ENCODE data around the gene MARCHF9.

MARCHF9 gene

GRCh38 chr12:57807285-57807684 is 52.4 kb downstream of the MARCHF9 start:
- DNase-seq = no peak

DNA sequence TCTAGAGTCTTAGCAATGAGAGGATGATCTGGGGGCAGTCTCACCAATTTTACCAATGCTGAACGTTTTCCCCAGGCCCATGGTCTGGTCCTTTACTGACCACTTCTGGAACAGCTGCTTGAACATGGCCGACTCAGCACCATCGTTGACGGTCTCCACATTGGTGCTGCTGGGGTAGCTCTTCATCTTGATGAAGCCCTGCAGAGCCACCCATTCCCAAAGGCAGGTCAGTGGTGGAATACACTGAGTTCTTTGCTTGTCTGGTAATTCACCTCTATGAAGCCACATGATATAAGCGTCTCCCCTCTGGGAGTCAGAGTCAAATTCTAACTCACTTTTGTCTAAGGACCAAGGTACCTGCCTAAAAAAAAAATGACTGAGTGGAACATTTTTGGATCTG is 53.4 kb downstream of the MARCHF9 start:
- no peak for DNase-seq

DNA sequence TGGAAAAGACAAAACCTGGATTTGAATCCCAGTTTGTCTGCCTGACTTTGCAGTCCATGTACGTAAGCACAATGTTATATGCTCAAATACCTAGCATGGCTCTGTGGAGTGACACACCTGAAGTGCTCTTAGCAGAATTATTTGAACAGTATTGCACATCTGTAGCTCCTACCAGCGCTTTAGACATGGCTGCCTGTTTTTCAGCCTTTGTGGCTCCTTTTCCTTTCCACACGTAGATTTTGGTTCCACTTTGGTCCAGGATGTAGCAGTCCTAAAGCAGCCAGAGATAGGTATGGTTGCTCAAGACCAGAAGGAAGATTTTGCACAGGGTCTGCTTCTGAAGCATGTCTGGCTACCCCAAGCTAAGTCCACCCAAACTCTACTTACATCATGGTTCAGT is 54.5 kb downstream of the MARCHF9 start:
- no peak for DNase-seq

All from hematopoietic multipotent progenitor cell treated with erythropoietin and hydrocortisone succinate and interleukin-3 and kit ligand, for 6 days (in vitro differentiated cells).